NCI-H524 treated with DMSO at 0.1 percent for 48 hours (cell line): Measurements from ENCODE around the gene NEDD4L.
"Not testable (repeated sequence)": the region's sequence is repeated elsewhere in the genome, so short reads cannot be mapped to it uniquely, and the experiment has no call there.

ENCODE experiments used
- DNase-seq: peaks from one replicate; lab custom pipeline; 2025; lab: John Stamatoyannopoulos, UW

NEDD4L gene

DNA sequence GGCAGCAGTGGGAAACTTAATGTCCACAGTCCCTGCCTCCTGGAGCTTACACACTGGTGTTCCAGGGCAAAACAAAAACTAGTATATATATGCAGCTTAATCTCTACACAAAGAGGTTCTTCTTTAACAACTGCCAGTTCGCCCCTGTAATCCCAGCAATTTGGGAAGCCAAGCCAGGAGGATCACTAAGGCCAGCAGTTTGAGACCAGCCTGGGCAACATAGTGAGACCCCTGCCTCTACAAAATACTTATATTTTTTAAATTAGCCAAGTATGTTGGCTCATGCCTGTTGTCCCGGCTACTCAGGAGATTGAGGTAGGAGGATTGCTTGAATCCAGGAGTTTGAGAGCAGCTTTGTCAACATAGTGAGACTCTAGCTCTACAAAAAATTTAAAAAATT is 17.2 kb upstream of the NEDD4L start:
- DNase-seq: no peak

DNA sequence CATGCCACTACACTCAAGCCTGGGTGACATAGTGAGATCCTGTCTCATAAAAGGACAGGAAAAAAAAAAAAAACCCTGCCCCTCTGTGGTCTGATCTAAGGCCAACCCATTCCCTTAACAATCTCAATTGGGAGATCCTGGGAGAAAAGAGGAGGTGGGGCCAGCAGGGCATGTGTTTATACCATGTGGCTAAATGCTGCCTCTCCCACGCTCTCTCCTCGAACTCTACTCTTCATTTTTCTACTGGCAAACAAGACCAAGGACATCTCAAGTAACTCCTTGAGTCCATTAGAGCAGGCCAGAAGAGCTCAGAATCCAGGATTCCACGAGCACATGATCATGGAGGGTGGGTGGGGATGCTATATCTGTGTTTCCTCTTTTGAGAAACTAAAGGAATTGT is 16.7 kb upstream of the NEDD4L start:
- no peak for DNase-seq

DNA sequence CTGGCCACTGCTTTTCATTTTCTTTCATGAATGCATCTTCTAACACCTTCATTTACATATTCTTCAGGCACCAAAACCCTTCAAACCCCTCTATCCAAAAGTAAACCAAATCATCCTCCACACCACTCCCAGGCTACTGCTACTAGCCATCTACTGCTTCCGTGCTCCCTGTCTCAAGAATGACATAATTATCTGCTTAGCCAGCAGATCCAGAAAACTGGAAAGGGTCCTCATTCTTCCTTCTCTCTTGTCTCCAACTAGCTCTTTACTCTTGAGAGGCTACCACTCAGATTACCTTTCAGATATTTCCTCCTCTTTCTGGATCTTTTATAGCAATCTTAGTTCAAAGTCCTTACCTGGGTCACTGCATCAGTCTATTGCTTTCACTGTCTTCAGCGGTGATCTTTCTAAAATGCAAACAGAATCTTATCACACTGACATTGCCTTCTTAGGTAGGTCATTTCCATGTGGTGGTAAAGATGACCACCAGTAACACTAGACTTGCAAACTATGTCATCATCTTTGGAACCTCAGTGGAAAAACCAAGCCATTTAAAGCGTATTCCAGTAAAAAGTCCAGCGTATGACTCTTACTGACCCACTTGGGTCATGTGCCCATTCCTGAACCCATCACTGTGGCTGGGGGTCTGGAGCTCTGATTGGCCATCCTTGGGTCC is 15.8 kb upstream of the NEDD4L start:
- no peak for DNase-seq

DNA sequence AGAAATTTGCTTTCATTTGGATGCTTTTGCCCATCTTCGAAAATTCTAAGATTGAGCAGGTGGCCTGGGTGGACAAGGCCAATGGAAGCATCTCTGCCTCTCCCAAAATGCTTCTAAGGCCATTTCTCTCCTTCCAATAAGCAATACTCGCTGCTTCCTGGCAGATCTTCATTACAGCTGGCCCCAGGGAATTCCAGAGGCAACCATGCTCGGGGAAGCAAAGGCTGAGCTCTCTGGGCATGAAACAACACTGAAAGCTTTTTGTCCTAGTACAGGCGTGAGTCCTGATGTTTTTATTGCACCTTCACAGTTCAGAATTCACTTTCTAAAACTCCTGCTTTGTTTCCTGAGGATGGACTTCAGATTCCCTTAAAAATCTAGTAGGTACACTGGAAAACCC is 11.8 kb upstream of the NEDD4L start:
- no peak for DNase-seq

DNA sequence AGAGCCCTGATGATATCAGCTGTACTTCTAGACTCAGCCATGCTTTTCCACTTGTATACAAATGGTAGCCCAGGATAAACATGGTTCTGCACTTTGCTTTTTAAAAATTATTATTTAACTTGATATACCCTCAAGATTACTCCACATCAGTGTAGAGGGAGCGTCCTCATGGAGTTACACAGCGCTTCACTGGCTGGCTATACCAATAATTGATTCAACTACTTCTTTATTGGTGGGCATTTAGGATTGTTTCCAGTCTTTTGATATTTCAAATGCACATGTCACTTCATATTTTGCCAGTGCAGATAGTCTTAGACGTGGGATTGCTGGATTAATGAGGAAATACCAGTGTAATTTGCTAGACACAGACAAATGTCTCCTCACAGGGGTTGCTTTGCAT is 10.8 kb upstream of the NEDD4L start:
- no peak for DNase-seq

DNA sequence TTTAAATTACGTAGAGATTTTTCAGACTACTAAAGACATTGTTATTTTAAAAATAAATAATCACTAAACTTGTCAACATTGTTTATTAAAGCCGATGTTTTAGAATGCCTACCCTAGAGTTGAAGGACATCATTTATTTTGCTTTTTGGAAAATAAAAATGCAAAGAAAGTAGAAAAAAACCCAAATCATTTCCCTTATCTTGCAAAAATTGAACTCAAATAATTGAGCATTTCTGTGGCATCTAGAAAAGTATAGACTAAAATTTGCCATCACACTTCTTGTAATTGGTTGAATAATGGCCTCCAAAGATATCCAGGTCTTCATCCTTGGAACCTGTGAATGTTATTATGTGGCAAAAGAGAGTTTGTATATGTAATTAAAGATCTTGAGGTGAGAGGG is 9.7 kb upstream of the NEDD4L start:
- no peak for DNase-seq

DNA sequence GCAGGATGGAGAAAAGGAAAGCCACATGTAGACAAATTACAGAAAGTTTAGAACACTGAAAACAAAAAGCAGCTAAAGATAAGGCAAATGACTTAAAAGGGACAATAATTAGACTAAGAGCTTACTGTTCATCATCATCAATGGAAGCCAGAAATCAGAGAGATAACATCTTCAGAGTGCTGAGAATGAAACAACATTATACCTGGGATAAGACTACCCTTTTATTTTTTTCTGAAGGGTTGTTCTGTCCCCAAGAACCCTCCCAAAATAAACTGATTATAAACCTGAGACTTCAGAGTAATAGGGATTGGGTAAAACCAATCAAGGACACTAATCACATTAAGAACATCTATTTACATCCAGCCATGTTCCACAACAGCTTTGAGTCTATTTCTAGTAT is 6.9 kb upstream of the NEDD4L start:
- no peak for DNase-seq

DNA sequence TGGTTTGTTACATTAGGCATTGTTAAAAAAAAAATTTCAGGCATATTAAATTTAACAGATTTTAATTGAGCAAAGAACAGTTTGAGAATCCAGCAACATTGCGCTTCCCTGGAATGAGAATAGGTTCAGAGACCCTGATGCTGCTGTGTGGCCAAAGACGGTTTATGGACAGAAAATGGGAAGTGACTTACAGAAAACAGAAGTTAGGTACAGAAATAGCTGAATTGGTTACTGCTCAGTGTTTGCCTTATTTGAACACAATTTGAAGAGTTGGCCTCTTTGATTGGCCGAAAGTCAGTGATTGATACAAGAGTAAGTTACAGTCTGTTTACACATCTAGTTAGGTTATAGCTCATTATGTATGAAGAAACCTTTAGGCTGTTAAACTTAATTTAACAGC is 6.0 kb upstream of the NEDD4L start:
- no peak for DNase-seq

DNA sequence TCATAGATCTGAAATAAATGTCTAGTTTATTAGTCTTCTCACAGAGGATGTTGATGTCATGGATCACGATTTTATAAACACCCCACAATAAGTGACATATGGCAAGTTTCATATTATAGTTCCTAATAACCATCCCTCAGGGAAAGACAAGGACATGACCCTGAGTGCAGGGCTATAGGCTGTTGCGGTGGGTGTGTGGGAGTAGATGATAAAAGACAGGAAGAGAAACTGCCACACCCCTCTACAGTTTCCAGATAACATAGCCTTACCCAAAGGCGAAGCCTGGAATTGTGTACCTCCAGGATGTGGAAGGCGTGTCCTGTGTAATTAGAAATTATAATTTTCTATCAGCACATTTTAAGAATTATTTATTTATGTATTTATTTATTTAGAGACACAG is 2.4 kb upstream of the NEDD4L start:
- no peak for DNase-seq

DNA sequence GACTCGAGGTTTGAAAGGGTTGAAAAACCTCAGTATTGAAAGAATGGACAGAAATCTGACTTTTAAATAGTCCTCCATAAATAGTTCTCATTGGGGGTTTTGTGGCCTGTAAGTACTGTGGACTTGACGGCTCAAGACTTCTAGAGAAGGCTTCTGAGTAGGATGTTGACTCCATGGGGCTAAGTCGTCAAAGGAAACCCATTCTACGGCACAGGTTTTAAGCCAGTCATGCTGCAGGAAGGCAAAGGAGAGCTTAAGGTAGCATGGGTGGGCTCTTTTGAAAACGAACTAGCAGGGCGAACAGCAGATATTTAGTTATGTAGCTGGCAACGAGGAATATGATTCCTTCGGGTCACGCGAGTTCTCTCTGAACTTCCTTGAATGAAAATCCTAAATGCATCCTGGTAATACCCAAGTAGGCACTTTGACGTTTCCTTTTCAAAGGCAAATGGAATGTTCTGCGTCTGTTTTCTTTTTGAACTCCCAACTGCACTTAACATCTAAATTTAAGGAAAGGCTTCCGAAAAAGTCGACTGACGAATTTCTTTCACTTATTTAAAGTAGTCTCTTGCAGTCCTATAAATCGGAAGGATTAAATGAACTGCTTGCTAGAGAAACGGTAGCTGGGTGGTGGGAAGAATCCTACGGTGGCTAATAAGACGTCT is 1.1 kb upstream of the NEDD4L start:
- DNase-seq: no peak

DNA sequence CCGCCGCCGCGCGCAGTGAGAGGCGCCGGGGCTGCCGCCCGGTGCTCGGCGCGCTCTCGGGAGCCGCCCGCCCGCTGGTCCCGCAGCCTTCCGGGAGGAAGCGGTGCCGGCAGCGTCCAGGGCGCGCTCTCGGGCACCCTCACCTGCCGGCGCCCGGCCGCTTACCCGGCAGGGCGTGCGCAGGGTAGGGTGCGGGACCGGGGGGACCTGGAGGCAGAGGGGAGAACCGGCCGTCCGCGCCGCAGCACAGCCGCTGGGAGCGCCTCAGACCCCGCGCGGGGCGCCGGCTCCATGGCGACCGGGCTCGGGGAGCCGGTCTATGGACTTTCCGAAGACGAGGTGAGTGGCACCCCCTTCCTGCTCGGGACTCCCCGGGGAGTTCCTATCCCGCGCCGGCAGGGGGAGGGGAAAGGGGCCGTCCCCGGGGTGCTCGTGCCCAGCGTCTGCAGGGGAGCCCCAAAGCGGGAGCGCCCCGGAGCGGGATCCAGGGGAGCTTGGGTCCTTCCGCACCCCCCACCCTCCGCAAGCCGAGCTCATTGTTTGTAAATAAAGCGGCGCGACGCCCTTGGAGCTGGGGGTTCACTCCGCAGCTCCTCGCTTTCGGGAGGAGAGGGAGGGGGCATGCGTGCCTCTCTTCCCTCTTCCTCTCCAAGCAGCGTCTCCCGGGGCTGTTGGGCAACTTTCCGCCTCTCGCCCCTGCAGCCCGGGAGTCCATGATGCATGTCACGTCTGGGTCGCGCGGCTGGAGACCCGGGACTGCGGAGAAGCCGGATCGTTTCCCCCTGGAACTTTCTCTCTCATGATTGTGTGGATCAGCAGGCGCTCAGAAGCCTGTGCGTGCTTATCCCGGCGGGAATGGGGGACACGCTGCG is 580 bp downstream of the NEDD4L start:
- no peak for DNase-seq

DNA sequence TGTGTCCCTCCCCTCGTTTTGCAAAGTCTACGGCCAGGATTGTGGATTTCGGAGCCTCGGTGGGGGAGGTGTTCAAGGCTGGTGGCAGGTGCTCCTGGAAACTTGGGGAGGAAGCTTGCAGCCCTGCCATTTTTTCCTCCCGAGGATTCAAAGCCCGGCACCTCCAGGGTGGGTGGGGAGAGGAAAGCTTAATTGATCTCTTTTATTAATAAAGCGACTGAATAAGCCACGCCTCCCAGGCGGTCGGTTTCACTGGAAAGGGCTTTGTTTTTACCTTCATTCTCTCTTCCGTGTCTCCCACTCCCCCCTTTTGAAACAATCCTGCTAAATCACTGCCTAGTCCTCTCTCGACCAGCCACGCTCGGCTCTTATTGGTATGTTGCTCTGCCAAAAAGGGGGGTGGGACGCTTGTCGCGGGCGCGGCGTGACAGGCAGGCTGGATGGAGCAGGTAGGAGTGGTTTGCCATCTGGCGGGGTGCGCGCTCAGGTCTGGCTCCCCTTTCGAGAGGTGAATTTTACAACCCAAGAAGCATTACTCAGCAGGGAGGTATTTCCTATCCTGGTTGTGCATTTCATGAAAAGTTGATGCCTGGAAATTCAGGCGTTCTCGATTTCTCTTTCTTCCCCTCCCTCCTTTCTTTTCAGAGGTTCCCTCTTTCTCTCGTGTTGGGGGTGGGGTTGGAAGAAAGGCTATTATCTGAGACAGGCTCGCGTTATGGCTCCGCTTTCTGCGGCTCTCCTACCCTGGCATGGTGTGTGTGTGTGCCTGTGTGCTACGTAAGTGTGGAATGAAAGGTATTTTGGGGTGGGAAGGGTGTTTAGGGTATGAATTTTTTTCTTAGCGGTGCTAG is 1.4 kb downstream of the NEDD4L start:
- peak; percentile 23 for DNase-seq

DNA sequence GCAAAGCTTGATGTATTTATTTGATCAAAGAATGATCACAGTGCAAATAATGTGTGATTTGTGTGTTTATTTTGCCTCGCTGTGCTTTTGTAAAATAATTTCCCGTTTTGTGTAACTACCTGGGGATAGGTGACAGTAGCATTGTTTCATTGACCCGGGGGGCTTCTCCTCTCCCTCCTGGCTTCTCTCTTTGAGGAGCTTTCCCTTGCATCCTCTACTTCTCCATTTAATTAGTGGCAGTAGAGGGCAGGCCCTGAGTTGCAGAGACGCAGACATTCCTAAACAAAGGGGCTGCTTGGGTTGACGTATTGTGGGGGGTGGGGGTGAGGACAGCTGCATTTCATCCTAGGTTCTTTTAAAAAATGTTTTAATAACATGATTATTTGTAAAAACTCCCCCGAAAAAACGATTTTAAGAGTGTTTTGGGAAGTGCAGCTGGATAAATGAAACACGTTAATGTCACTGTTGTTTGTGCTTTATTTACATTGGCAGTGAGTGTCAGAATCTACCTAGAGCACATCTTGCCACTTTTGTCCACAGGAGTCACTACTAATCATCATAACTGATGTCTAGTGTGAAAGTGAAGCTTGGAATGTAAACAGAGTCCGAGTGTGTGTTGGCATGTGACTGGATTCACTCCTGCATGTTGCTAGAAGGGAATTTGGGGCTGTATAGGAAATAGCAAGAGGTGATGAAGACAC is 2.2 kb downstream of the NEDD4L start:
- DNase-seq: no peak

DNA sequence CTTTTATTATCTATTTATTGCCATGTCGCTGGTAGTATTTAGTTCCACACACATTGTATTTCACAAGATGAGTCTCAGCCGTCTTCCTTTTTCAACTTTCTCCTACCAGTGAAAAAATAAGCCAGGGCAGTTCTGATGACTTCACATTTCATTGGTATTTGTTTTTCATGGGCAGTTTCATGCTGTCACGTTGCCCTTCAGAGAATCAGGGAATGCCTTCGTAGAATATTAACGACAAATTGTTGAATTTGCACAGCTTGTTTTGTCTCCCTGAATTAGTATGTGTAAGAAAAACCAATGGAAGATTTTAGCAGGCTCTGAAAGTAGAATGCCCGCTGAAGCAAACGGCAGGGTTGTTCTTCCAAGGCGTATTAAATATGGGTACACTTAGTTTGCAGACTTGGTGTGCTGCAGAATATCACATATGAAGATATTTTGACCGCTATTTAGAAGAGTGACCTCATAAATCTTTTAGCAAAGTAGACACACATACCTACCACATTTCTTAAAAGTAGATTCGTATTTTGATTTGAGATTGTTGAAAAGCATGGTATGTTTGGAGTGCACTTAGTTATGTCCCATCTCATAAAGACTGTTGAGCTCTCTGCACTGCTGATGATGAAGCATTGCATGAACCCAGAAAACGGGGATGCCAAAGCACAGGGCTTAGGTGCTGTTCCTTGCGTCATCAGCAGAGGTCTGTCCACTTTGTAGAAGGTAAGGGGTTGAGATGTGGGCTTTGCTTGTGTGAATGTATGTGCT is 2.9 kb downstream of the NEDD4L start:
- no peak for DNase-seq

DNA sequence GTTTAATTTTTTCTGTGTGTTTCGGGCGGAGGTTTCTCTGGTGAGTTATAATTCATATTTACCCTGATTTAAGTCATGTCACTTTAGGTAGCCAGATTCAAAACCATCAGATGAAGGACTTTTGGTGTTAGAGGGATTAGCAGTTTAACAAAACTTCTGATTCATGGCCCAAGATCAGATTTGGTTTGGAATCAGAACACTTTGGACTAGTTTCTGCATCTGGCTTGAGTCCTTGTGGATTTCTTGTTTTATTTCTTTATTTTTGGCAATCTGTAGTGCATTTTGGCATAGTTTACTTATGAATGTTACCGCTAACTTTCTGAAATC is 3.5 kb downstream of the NEDD4L start:
- DNase-seq: no peak

DNA sequence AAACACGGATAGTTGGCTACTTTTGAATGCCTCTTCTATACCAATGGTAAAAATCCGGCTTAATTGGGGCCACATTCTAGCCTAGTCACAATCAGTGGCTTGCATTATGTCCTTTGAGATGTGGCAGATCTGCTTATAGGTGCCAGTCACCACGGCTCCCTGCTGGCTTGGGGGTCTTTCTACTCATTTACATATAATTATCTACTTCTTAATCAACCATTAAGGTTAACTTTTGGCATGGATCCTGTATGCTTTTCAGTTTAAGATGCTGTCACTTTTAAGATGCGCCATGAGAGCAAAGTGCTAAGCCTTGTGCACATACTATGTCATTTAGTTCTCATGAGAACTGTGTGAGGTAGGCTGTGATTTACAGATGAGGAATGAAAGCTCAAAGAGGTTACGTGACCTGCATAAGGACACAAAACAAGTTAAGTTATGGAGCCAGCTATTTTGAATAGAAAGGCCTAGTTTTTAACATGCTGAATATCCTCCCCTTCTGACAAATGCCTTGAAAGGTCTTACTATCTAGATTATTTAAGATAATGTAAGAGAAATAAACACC is 4.1 kb downstream of the NEDD4L start:
- no peak for DNase-seq

DNA sequence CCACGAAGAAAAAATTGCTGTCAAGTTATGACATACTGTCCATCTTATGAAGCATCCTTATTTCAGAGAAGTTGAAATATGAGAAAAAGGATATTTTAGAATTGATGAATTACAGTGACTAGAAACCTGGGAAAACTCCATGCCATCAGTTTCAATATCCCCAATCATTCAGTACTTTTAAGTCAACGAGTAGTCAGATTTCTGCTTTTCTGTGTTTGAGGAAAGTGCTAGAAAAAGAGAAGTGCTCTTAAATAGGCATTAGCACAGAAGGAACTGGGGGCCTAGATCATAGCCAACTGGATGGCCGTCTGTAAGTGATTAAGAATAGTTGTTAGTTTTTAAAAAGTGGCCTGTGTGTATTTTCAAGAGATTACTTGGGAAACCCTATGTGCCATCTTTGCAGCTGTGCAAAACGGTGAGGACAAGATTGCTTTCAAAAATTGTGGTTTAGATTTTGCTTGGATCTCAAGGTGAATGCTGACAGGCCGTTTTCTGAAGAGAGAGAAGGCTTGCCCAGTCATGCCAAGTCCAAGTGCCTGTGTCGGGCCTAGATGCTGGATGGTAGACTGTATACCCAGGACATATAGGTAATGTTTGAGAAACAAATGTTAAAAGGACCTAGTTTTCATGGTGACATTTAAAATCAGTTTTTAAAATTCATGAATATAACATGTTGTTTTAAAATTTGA is 5.1 kb downstream of the NEDD4L start:
- no peak for DNase-seq

DNA sequence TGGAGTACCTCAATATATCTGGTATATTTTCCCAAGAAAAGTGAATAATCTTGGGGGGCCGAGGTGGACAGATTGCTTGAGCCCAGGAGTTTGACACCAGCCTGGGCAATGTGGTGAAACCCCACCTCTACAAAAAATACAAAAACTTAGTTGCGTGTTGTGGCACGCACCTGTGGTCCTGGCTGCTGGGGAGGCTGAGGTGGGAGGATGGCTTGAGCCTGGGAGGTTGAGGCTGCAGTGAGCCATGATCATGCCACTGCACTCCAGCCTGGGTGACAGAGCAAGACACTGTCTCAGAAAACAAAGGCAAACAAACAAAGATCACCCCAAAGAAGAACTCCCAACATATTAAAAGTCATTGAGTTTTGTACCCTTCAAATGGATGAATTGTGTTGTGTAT is 6.9 kb downstream of the NEDD4L start:
- DNase-seq: not testable (repeated sequence)

DNA sequence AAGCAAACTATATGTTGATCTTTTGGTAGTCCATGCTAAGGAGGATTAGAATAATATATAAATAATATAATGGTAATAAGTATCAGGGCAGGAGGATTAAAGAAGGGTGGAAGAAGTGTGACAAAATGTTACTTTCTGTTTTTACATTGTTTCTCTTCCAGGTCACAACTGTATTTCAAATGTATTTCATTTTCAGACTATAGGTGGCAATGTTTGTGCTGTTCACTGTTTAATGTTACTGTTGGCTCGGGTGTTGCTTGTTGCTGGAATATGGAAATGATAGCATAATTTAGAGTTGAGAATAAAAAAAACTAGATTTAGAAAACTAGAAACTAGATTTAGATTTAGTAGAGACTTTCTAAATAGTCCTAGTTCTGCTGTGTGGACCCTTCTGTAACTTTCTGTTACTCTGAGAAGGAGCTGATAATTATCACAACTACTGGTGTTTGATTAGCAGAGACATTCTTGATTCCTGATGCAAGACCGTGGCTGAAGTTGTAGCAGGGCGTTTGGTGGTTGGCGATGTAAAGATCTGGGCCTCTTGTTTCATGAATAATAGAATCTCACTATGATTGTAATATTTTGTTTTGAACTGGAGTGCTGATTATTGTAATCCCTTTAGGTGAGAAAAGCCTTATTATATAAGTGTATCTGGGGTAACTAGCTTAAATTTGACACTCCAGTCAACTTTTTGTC is 7.9 kb downstream of the NEDD4L start:
- DNase-seq: no peak
